Kidney tubule cell (primary cell): ENCODE measurements around the gene AKAP12.
"Not testable (repeated sequence)": the region's sequence is repeated elsewhere in the genome, so short reads cannot be mapped to it uniquely, and the experiment has no call there.

Experiments
- DNase-seq: peaks from one replicate; pipeline ENCODE4 v3.0.0-alpha.2; 2018; ENCODE audit warnings: low spot score

The AKAP12 gene

DNA sequence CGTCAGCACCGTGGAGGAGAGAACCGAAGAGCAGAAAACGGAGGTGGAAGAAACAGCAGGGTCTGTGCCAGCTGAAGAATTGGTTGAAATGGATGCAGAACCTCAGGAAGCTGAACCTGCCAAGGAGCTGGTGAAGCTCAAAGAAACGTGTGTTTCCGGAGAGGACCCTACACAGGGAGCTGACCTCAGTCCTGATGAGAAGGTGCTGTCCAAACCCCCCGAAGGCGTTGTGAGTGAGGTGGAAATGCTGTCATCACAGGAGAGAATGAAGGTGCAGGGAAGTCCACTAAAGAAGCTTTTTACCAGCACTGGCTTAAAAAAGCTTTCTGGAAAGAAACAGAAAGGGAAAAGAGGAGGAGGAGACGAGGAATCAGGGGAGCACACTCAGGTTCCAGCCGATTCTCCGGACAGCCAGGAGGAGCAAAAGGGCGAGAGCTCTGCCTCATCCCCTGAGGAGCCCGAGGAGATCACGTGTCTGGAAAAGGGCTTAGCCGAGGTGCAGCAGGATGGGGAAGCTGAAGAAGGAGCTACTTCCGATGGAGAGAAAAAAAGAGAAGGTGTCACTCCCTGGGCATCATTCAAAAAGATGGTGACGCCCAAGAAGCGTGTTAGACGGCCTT lies 110.0 kb downstream of the AKAP12 start:
- no peak for DNase-seq

DNA sequence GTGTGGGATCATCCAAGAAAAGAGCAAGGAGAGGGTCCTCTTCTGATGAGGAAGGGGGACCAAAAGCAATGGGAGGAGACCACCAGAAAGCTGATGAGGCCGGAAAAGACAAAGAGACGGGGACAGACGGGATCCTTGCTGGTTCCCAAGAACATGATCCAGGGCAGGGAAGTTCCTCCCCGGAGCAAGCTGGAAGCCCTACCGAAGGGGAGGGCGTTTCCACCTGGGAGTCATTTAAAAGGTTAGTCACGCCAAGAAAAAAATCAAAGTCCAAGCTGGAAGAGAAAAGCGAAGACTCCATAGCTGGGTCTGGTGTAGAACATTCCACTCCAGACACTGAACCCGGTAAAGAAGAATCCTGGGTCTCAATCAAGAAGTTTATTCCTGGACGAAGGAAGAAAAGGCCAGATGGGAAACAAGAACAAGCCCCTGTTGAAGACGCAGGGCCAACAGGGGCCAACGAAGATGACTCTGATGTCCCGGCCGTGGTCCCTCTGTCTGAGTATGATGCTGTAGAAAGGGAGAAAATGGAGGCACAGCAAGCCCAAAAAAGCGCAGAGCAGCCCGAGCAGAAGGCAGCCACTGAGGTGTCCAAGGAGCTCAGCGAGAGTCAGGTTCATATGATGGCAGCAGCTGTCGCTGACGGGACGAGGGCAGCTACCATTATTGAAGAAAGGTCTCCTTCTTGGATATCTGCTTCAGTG lies 110.8 kb downstream of the AKAP12 start:
- DNase-seq, result no peak

DNA sequence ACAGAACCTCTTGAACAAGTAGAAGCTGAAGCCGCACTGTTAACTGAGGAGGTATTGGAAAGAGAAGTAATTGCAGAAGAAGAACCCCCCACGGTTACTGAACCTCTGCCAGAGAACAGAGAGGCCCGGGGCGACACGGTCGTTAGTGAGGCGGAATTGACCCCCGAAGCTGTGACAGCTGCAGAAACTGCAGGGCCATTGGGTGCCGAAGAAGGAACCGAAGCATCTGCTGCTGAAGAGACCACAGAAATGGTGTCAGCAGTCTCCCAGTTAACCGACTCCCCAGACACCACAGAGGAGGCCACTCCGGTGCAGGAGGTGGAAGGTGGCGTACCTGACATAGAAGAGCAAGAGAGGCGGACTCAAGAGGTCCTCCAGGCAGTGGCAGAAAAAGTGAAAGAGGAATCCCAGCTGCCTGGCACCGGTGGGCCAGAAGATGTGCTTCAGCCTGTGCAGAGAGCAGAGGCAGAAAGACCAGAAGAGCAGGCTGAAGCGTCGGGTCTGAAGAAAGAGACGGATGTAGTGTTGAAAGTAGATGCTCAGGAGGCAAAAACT lies 111.5 kb downstream of the AKAP12 start:
- DNase-seq, result no peak

DNA sequence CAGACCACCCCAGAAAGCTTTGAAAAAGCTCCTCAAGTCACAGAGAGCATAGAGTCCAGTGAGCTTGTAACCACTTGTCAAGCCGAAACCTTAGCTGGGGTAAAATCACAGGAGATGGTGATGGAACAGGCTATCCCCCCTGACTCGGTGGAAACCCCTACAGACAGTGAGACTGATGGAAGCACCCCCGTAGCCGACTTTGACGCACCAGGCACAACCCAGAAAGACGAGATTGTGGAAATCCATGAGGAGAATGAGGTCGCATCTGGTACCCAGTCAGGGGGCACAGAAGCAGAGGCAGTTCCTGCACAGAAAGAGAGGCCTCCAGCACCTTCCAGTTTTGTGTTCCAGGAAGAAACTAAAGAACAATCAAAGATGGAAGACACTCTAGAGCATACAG lies 112.0 kb downstream of the AKAP12 start:
- DNase-seq, result no peak

DNA sequence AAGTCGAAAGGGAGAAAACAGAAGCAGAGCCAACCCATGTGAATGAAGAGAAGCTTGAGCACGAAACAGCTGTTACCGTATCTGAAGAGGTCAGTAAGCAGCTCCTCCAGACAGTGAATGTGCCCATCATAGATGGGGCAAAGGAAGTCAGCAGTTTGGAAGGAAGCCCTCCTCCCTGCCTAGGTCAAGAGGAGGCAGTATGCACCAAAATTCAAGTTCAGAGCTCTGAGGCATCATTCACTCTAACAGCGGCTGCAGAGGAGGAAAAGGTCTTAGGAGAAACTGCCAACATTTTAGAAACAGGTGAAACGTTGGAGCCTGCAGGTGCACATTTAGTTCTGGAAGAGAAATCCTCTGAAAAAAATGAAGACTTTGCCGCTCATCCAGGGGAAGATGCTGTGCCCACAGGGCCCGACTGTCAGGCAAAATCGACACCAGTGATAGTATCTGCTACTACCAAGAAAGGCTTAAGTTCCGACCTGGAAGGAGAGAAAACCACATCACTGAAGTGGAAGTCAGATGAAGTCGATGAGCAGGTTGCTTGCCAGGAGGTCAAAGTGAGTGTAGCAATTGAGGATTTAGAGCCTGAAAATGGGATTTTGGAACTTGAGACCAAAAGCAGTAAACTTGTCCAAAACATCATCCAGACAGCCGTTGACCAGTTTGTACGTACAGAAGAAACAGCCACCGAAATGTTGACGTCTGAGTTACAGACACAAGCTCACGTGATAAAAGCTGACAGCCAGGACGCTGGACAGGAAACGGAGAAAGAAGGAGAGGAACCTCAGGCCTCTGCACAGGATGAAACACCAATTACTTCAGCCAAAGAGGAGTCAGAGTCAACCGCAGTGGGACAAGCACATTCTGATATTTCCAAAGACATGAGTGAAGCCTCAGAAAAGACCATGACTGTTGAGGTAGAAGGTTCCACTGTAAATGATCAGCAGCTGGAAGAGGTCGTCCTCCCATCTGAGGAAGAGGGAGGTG lies 112.9 kb downstream of the AKAP12 start:
- no peak for DNase-seq

DNA sequence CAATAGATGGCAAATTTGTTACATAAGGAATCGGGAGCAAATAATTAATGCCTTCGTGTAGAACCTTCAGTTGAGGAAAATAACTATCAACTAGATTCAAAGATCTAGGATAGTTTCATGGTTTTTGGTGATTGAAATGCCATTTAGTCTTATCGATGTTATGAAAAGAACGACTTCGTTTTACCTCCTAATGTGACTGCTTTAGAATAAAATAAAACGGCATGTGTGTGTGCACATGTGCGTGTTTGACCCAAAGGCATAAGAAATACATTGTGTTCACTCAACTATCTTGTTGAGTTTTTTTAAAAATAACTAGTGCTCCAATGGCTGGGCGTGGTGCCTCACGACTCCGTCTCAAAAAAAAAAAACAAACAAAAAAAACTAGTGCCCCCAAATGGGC lies 114.0 kb downstream of the AKAP12 start:
- no peak for DNase-seq

DNA sequence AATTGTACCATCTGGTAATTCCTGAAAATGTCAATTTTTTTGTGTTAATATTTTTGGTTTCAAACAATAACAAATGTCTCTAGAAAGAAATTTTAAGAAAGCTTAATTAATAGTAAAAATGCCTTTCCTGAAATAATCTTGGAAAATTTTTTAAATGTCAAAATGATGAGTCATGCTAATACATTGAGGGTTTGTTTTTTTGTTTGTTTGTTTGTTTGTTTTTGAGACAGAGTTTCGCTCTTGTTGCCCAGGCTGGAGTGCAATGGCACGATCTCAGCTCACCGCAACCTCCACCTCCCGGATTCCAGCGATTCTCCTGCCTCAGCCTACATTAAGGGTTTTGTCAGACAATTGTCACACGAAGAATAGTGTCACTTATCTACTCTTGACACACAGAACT lies 117.2 kb downstream of the AKAP12 start:
- DNase-seq, result not testable (repeated sequence)

DNA sequence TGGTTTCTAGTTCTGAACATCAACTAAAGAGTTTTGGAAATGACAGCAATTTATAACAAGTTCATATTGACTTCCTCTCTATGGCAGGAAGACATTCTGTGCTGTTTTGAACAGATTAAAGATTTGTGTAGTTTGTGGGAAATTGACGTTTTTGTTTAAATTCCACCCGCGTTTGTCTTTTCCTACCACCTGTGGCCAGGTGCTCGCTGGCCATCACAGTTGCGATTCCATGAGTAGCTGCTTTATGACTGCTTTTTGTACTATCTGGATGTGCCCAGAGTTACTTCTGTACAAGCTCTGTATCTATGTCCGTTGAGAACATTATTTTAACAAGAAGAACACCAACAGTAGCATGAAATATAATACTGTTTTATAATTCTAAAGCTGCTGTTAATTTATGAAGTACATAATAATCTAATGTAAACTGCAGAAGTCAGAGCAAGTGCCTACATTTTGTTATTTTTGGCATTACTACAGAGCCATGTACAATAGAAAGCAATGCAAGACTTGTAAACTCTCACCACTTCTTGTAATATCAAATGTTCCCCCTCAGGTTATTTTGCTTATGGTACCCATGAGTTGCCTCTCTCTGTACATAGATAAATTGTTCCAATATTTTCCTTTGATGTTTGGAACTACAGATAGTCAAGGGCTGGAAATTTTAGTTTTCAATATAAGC lies 118.1 kb downstream of the AKAP12 start:
- no peak for DNase-seq

DNA sequence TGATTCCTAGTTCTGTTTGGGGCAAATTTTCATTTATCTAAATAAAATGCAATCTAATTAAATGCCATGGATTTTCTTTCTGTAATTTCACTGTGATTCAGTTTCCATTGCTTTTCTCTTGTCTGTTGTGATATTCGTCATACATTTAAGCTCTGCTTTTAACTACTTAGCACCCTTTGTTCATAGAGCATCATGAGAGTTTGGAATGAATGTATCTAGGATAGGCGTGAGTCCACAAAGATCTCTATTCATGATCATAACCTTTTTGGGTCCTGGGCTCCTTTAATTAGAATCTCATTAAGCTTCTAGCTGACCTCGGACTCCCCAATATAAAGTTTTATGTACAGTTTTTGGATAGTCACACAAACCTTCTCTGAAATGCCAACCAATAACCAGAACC lies 118.7 kb downstream of the AKAP12 start:
- DNase-seq, result no peak

DNA sequence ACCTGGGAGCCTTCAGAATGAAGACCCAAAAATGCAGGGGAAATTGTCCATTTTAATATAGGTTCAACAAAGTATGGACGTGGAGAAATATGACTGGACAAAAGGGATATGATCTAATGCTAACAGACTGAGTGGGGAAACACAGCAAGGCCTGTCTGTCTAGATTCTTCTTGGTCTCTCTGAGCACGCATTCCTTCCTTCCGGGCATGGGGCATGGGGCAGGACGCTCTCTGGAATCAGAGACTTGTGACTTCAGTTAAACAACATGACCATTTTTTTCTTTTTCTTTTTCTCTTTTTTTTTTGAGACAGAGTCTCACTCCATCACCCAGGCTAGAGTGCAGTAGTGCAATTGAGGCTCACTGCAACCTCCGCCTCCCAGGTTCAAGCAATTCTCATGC lies 119.7 kb downstream of the AKAP12 start:
- no peak for DNase-seq

DNA sequence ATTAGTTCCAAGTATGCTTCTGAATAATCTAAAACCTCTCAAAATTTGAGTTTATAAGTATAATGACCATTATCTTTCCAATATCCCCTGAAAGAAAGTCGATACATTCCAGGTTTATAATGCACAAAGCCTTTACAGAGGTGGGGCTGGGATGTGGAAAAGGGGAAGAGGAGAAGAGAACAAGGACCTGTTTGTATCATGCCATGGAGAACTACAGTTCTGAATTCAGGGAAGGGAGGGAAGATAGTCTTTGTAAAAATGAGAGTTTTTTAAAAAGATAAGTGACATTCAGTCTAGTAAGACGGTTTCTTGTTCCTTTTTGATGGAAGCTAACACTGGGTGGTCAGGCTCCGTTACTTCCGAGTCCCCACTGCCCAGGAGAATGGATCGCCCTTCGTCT lies 125.5 kb downstream of the AKAP12 start:
- no peak for DNase-seq

DNA sequence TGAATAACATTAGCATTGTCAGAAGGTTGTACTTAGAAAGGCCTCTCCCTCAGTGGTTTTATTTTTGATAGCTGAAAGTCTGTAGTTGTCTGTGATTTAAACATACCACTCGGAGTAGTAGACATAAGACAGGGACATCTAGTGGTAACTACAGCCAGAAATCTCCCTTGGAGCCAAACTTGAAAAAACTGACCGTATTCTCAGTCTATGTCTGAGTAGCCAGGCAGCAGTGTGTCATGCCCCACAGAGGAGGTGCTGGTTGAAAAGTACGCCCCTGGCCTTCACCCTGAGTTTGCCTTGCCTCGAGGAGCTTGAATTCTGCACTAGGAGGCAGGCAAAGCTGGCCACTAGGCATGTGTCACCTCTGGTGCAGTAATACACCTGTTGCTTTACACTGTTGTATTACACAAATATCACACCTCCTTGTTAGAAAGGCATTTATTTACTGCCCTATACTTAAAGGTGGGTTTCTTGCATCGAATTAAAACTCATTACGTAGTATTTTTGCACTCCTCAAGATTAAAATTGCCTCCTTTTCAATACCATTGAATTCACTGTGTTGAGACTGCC lies 130.8 kb downstream of the AKAP12 start:
- DNase-seq, result no peak

DNA sequence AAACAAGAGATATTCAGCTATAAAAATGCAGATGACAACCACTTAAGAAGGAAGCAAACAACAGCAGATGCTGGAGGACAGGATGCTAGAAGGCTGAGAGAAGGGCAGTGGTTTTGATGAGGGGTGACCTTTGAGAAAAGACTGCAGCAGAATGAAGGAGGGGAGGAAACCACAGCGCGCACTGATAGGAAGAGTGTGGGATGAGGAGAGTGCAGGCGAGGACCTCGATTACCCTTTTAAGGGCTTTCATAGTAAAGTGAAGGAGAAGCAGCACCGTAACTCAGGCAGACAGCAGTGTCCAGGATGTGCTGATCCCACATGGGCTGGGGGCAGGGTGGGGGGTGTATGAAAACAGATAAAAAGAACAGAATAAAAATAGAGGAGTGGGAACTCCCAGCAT lies 132.4 kb downstream of the AKAP12 start:
- no peak for DNase-seq

DNA sequence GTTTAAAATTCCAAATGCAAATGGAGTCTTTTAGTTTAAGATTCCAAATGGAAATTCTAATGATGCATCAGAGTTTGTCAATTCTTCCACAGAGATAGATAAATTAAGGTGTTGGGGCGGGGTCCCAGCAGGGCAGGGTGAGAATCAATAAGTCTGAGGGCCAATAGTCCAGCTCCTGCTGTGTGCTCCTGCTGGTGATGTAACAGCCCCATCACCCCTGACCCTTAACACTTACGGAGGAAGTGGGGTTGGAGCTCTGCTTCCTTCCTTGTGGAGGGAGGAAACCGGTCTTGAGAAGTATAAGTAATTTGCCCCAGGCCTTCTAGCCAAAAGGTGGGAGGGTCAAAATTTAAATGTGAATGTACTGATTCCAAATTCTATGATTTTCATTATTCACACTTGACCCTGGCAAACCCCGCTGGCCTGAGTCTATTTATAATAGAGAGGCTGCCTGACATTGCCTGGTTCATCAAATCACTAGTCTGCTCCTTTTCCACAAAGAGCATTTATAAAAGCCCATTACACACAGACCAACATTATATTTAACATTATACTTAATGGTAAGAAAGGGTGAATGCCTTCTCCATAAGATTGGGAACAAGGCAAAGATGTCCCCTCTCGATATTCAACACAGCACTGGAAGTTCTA lies 134.4 kb downstream of the AKAP12 start:
- no peak for DNase-seq

DNA sequence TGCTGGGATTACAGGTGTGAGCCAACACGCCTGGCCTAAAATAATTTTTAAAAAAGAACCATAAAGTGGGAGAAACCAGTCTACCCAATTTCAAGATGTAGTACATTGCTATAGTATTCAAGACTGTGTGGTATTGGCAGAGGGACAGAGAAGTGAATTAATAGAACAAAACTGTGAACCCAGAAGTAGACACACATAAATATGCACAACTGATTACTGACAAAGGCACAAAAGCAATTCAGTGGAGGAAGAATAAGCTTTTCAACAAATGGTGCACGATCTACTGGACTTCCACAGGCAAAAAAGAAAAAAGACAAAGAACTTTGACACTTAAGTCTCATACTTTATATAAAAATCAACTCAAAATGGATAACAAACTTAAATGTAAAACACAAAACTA lies 136.1 kb downstream of the AKAP12 start:
- no peak for DNase-seq

DNA sequence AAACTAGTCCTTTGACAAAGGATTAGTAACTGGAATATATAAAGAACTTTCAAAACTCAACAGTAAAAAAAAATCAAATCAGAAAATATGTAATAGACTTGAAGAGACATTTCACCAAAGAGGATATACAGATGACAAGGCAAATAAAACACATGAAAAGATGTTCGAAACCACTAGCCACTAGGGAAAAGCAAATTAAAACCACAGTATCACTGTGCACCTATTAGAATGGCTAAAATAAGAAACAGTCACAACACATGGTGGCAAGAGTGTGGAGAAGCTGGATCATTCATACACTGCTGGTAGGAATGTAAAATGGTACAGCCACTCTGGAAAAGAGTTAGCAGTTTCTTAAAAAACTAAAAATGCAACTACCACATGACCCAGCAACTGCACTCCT lies 136.7 kb downstream of the AKAP12 start:
- no peak for DNase-seq

DNA sequence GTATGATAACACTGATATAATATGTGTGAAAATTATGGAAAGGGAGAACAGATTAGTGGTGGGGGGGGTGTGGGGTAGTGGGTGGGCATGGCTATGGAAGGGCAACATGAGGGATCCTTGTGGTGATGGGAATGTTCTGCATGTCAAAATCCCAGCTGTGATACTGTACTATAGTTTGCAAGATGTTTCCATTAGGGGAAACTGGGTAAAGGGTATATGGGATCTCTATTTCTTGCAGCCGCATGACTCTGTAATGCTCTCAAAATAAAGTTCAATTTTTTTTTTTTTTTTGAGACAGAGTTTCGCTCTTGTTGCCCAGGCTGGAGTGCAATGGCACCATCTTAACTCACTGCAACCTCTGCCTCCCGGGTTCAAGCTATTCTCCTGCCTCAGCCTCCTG lies 137.3 kb downstream of the AKAP12 start:
- no peak for DNase-seq

DNA sequence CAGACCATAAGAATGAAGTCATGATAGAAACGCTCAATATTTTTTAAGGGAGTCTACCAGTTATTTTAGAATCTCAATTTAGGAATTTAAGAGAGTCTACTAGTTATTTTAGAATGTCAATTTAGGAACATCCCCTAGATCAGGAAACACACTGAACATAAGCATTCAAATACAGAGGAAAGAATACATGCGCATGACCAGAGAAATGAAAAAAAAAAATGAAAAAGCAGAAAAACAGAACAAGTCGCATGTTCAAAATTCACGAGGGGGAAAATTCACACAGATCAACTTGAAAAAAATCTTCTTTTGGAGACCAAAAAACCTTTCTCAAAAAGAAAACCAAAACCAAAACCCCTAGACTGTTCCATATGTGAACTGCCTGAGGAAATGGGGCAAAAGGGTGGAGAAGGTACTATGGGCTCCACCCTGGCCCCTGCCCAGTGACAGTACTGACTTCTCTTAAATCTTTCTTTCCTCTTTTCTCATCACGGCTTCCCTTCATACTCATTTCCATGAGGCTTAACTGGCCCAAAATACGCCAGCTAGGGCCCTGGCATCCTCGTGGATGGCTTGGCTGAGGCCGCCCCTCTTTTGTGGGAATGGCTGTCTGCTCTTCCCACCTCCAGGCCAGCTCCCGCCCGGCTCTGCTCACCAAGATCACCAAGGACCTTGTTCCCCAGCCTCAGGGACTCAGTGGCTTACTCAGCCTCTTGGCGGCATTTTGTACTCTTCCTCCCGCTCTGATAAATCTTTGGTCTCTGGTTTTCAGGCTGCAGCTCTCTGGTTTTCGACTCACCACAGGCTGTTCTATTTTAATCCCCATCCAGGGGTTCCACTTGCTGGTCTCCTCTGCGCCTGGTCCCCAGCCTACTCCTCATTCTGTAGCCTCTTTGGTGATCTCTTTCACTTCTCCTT lies 140.4 kb downstream of the AKAP12 start:
- no peak for DNase-seq

DNA sequence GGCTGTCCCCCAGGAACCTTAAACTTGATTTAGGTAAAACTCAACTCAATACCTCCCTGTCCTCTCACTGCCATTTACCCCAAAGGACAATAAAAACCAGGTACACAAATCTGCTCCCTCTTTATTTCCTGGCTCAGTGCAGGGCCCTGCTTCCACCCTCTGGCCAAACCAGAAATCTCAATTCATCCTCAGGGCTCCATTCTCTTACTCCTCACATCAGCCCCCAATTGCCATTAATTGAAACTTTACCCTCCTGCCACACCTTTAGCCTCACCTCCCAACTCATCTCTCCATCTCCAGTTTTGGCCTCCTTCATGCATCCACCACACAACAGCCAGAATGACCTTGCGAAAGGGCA lies 141.1 kb downstream of the AKAP12 start:
- no peak for DNase-seq

DNA sequence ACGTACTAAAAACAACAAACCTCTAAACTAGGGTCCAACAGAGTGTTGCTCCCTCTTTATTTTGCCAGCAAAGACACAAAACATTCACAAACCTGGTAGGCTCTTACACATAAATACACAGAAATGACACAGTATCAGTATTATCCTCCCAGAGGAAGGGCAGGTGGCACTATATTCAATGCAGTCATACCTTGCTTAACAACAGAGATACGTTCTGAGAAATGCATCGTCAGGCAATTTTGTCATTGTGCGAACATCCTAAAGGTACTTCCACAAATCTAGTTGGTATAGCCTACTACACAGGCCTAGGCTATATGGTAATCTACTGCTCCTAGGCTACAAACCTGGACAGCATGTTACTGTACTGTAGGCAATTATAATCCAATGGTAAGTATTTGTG lies 142.0 kb downstream of the AKAP12 start:
- DNase-seq, result no peak
